HG02884 (cell line): ENCODE results near the gene ZNF407.
"Not testable (repeated sequence)": the region's sequence is repeated elsewhere in the genome, so short reads cannot be mapped to it uniquely, and the experiment has no call there.

ENCODE experiments used
- ATAC-seq: cut with Tn5 transposase; IDR thresholded peaks from one replicate; pipeline ENCODE4 v1.9.1; 2021; ENCODE audit warnings: mild to moderate bottlenecking, moderate library complexity; ENCODE audit not compliant: unreplicated experiment

The ZNF407 gene

GRCh38 chr18:75081486-75081885, 483.8 kb downstream of the ZNF407 start:
- no peak for ATAC-seq

- ATAC-seq: no peak
Observed at GRCh38 chr18:75083131-75083530, 485.5 kb downstream of the ZNF407 start.

GRCh38 chr18:75083761-75084160, 486.1 kb downstream of the ZNF407 start:
- no peak for ATAC-seq

GRCh38 chr18:75085676-75086075, 488.0 kb downstream of the ZNF407 start:
- ATAC-seq: not testable (repeated sequence)

- ATAC-seq: no peak
Observed at GRCh38 chr18:75086494-75087034, 488.9 kb downstream of the ZNF407 start.

- ATAC-seq: no peak
Observed at GRCh38 chr18:75087119-75088020, 489.7 kb downstream of the ZNF407 start.

GRCh38 chr18:75088021-75088506, 490.4 kb downstream of the ZNF407 start:
- ATAC-seq: no peak

GRCh38 chr18:75088622-75089211, 491.0 kb downstream of the ZNF407 start:
- no peak for ATAC-seq

GRCh38 chr18:75089748-75090327, 492.2 kb downstream of the ZNF407 start:
- no peak for ATAC-seq

GRCh38 chr18:75090336-75090735, 492.7 kb downstream of the ZNF407 start:
- ATAC-seq: no peak

GRCh38 chr18:75097491-75098225, 500.0 kb downstream of the ZNF407 start:
- ATAC-seq: no peak

GRCh38 chr18:75100832-75101630, 503.4 kb downstream of the ZNF407 start:
- no peak for ATAC-seq

- ATAC-seq: no peak
Observed at GRCh38 chr18:75101916-75102315, 504.2 kb downstream of the ZNF407 start.

- not testable (repeated sequence) for ATAC-seq
Observed at GRCh38 chr18:75104029-75104428, 506.4 kb downstream of the ZNF407 start.

- no peak for ATAC-seq
Observed at GRCh38 chr18:75104483-75104882, 506.8 kb downstream of the ZNF407 start.

- ATAC-seq: no peak
Observed at GRCh38 chr18:75105551-75106254, 508.0 kb downstream of the ZNF407 start.

- ATAC-seq: no peak
Observed at GRCh38 chr18:75106746-75107145, 509.1 kb downstream of the ZNF407 start.

GRCh38 chr18:75107196-75107930, 509.7 kb downstream of the ZNF407 start:
- no peak for ATAC-seq

GRCh38 chr18:75107931-75108276, 510.2 kb downstream of the ZNF407 start:
- ATAC-seq: no peak
